H9 (cell line): ENCODE results near the gene INSYN2B. TPM values are rescaled to one million over a fixed set of nuclear protein-coding genes. Genes with fewer than 3 reads are reported as not detected.

Experiments used
- DNase-seq: peaks from one replicate; pipeline ENCODE4 v3.0.0-alpha.2; 2017
- H2AFZ ChIP-seq: one replicate; pipeline ENCODE4 v1.6.1; 2013; ENCODE audit warnings: mild to moderate bottlenecking, low read length, control low read depth, moderate library complexity
- H2AK5ac ChIP-seq: 2 replicates; pipeline ENCODE4 v1.6.1; 2013; ENCODE audit warnings: low read length, control low read depth, mixed read lengths; ENCODE audit not compliant: insufficient read length
- H2BK120ac ChIP-seq: one replicate; pipeline ENCODE4 v1.6.1; 2013; ENCODE audit warnings: low read depth, mild to moderate bottlenecking, low read length, control low read depth, inconsistent platforms; ENCODE audit not compliant: poor library complexity, severe bottlenecking
- H2BK12ac ChIP-seq: 2 replicates; pipeline ENCODE4 v1.6.1; 2013; ENCODE audit warnings: low read length, control low read depth, mixed read lengths, low read depth; ENCODE audit not compliant: insufficient read length
- H2BK15ac ChIP-seq: 2 replicates; pipeline ENCODE4 v1.6.1; 2013; ENCODE audit warnings: low read depth, low read length, control low read depth
- H2BK20ac ChIP-seq: one replicate; pipeline ENCODE4 v1.6.1; 2013; ENCODE audit warnings: low read depth, mild to moderate bottlenecking, low read length, control low read depth, inconsistent platforms; ENCODE audit not compliant: poor library complexity, severe bottlenecking
- H2BK5ac ChIP-seq: 2 replicates; pipeline ENCODE4 v1.6.1; 2013; ENCODE audit warnings: low read length, control low read depth, mixed read lengths; ENCODE audit not compliant: insufficient read length
- H3K14ac ChIP-seq: 2 replicates; pipeline ENCODE4 v1.6.1; 2013; ENCODE audit warnings: low read length, control low read depth; ENCODE audit not compliant: insufficient read depth
- H3K18ac ChIP-seq: 2 replicates; pipeline ENCODE4 v1.6.1; 2013; ENCODE audit warnings: low read depth, mild to moderate bottlenecking, mixed read lengths, low read length, control low read depth; ENCODE audit not compliant: insufficient read length
- H3K23ac ChIP-seq: 2 replicates; pipeline ENCODE4 v1.6.1; 2013; ENCODE audit warnings: low read length, control low read depth, mixed read lengths, low read depth; ENCODE audit not compliant: insufficient read length
- H3K23me2 ChIP-seq: 2 replicates; pipeline ENCODE4 v1.6.1; 2013; ENCODE audit warnings: low read depth, mild to moderate bottlenecking, mixed read lengths, low read length, control low read depth; ENCODE audit not compliant: insufficient read length, poor library complexity, severe bottlenecking
- H3K27ac ChIP-seq: 2 replicates; pipeline ENCODE4 v1.5.1; 2013; ENCODE audit warnings: low read length, control low read depth, mixed read lengths, low read depth; ENCODE audit not compliant: insufficient read length
- H3K27me3 ChIP-seq: 2 replicates; pipeline ENCODE4 v1.6.1; 2013; ENCODE audit warnings: low read length, control low read depth, inconsistent platforms; ENCODE audit not compliant: insufficient read depth
- H3K4ac ChIP-seq: 2 replicates; pipeline ENCODE4 v1.6.1; 2013; ENCODE audit warnings: low read depth, mild to moderate bottlenecking, control low read depth, inconsistent platforms, low read length, moderate library complexity
- H3K4me1 ChIP-seq: 2 replicates; pipeline ENCODE4 v1.6.1; 2013; ENCODE audit warnings: low read length, control low read depth, inconsistent platforms; ENCODE audit not compliant: insufficient read depth
- H3K4me2 ChIP-seq: 2 replicates; pipeline ENCODE4 v1.6.1; 2013; ENCODE audit warnings: low read length, control low read depth, mixed read lengths; ENCODE audit not compliant: insufficient read length, insufficient read depth
- H3K56ac ChIP-seq: 2 replicates; pipeline ENCODE4 v1.6.1; 2013; ENCODE audit warnings: low read depth, mild to moderate bottlenecking, mixed read lengths, low read length, control low read depth; ENCODE audit not compliant: insufficient read length
- H3K79me1 ChIP-seq: 2 replicates; pipeline ENCODE4 v1.6.1; 2013; ENCODE audit warnings: low read depth, mild to moderate bottlenecking, moderate library complexity, low read length, control low read depth, inconsistent platforms; ENCODE audit not compliant: insufficient read depth, poor library complexity, severe bottlenecking
- H3K79me2 ChIP-seq: 2 replicates; pipeline ENCODE4 v1.6.1; 2013; ENCODE audit warnings: low read length, control low read depth, inconsistent platforms; ENCODE audit not compliant: insufficient read depth
- H3K9ac ChIP-seq: 2 replicates; pipeline ENCODE4 v1.6.1; 2013; ENCODE audit warnings: low read length, control low read depth, mixed read lengths; ENCODE audit not compliant: insufficient read length; ENCODE audit errors: extremely low read depth
- H3K9me3 ChIP-seq: one replicate; pipeline ENCODE4 v1.6.1; 2013; ENCODE audit warnings: low read depth, low read length, inconsistent platforms; ENCODE audit not compliant: control insufficient read depth
- H3T11ph ChIP-seq: one replicate; pipeline ENCODE4 v1.6.1; 2013; ENCODE audit warnings: mild to moderate bottlenecking, low read length, control low read depth, inconsistent platforms
- H4K20me1 ChIP-seq: one replicate; pipeline ENCODE4 v1.6.1; 2013; ENCODE audit not compliant: control insufficient read depth, insufficient read length, insufficient read depth
- H4K5ac ChIP-seq: 2 replicates; pipeline ENCODE4 v1.6.1; 2013; ENCODE audit warnings: low read depth, mild to moderate bottlenecking, mixed read lengths, low read length, control low read depth; ENCODE audit not compliant: insufficient read length
- H4K8ac ChIP-seq: replicated peaks from 2 replicates; pipeline ENCODE4 v1.6.1; 2013; ENCODE audit warnings: low read length, control low read depth, mixed read lengths, low read depth; ENCODE audit not compliant: insufficient read length
- H4K91ac ChIP-seq: 2 replicates; pipeline ENCODE4 v1.6.1; 2013; ENCODE audit warnings: low read depth, mild to moderate bottlenecking, moderate library complexity, mixed read lengths, low read length, control low read depth; ENCODE audit not compliant: insufficient read length
- H3K27ac Mint-ChIP-seq, 3 experiments: 2 replicates in 2 of 3; 3 replicates in 1 of 3; pipeline ENCODE4 v1.8.0; 2020 to 2021; ENCODE audit warnings: mixed read lengths in 3 of 3, mild to moderate bottlenecking in 1 of 3, moderate library complexity in 1 of 3
- H3K27me3 Mint-ChIP-seq: 2 replicates; pipeline ENCODE4 v1.8.0; 2021; ENCODE audit warnings: low read depth, mild to moderate bottlenecking, moderate library complexity, mixed read lengths
- H3K36me3 Mint-ChIP-seq, 3 experiments: 2 replicates in 2 of 3; 3 replicates in 1 of 3; pipeline ENCODE4 v1.8.0; 2020 to 2021; ENCODE audit warnings: low read depth in 3 of 3, mixed read lengths in 3 of 3; ENCODE audit not compliant: insufficient read depth in 1 of 3
- H3K4me1 Mint-ChIP-seq, 2 experiments: 2 replicates each; pipeline ENCODE4 v1.8.0; 2020; ENCODE audit warnings: mixed read lengths in 2 of 2
- H3K4me3 Mint-ChIP-seq, 2 experiments: 2 replicates in 1 of 2; 3 replicates in 1 of 2; pipeline ENCODE4 v1.8.0; 2020 to 2021; ENCODE audit warnings: mild to moderate bottlenecking in 2 of 2, mixed read lengths in 2 of 2, moderate library complexity in 1 of 2
- H3K9me3 Mint-ChIP-seq, 2 experiments: 2 replicates in 1 of 2; 3 replicates in 1 of 2; pipeline ENCODE4 v1.8.0; 2020; ENCODE audit warnings: mild to moderate bottlenecking in 2 of 2, mixed read lengths in 2 of 2, moderate library complexity in 1 of 2
- CTCF ChIP-seq: fragments of 200-600 bp; sonication (generic); conservative IDR thresholded peaks from 3 replicates; pipeline ENCODE4 v1.8.0; 2021; ENCODE audit warnings: antibody characterized with exemption, mild to moderate bottlenecking
- WGBS: extraction: QIAGEN DNeasy Blood & Tissue Kit; methylation state at CpG from one replicate; pipeline ENCODE4 v1.1.7; 2013; ENCODE audit warnings: missing lambda C conversion rate, low lambda C conversion rate, mixed read lengths; ENCODE audit not compliant: insufficient read length; ENCODE audit errors: extremely low coverage; 5-methylcytosine and 5-hydroxymethylcytosine counted together
- total RNA-seq: library from RNA; stranded (reverse); gene quantifications from 2 replicates; pipeline ENCODE4 v1.2.1, GENCODE V29; 2021

INSYN2B gene
- total RNA-seq, 1 experiment from 2014 or later, result not detected

DNA sequence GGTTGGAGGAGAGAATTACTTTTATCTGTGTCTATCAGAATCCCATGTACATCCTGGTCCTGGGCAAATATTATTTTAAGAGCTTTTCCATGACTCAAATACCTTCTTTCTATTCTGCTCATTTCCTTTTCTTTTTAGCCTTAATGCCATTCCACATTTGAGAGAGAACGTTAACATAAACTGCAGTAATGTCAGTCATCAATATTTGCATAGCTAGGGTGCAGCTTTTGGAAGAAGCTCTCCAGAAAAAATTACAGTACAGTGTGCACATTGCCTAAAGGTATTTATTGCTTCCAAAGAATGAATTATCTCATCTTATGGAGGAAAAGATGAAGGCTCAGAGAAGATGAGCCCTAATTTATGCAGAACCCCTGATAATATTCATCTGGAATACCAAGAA lies 58.3 kb downstream of the INSYN2B start:
- H2BK20ac ChIP-seq, result no peak overlapping the region

More for the DNA sequence above, 58.3 kb downstream of the INSYN2B start:
- no peak overlapping the region for H3K4me3 Mint-ChIP-seq
- Histone ChIP-seq H2AK5ac (no peak overlapping the region), H2AFZ (no peak overlapping the region), H2BK15ac (no peak overlapping the region), H3K23ac (no peak overlapping the region), H3K56ac (no peak overlapping the region), H3K79me2 (no peaks in the 10 kb centered on the region), H4K20me1 (no peaks in the 10 kb centered on the region), H4K8ac (no peak overlapping the region), H2BK12ac (no peak overlapping the region), H3K23me2 (no peaks in the 10 kb centered on the region), H4K5ac (no peak overlapping the region), H3K9ac (no peak overlapping the region), H2BK5ac (no peak overlapping the region), H2BK120ac (no peak overlapping the region), H3K4me1 (no peaks in the 10 kb centered on the region), H3K4me2 (no peak overlapping the region), H4K91ac (no peak overlapping the region), H3K4ac (no peak overlapping the region), H3K27me3 (no peaks in the 10 kb centered on the region), H3K79me1 (no peaks in the 10 kb centered on the region), H3T11ph (no peak overlapping the region), H3K9me3 (no peaks in the 10 kb centered on the region), H3K14ac (no peak overlapping the region), H3K27ac (no peak overlapping the region), H3K18ac (no peak overlapping the region)
- WGBS, result no CpG with 5 or more reads among the region's 1 CpG
- H3K4me1 Mint-ChIP-seq, result peaks cover 9% of the 10 kb centered on the region in 2 experiments; a peak in 3 of 4 replicates
- no peak for DNase-seq
- no peaks in the 10 kb centered on the region for H3K27me3 Mint-ChIP-seq
- no peaks in the 10 kb centered on the region for H3K36me3 Mint-ChIP-seq
- no peaks in the 10 kb centered on the region for H3K9me3 Mint-ChIP-seq
- no peak for TF ChIP-seq CTCF
- no peak overlapping the region for H3K27ac Mint-ChIP-seq
